OCI-LY1 (cell line): Measurements from ENCODE around the gene BCL2L13.
"Not testable (repeated sequence)": the region's sequence is repeated elsewhere in the genome, so short reads cannot be mapped to it uniquely, and the experiment has no call there.

Experiments
- EZH2 ChIP-seq: fragments of 200-600 bp; sonication (generic), shearing (Covaris generic); IDR thresholded peaks from 2 replicates; pipeline ENCODE4 v1.8.0; 2017; ENCODE audit warnings: borderline replicate concordance, mixed run types, mild to moderate bottlenecking, antibody characterized with exemption, low read length, moderate library complexity, mixed read lengths
- TF ChIP-seq, protein P1 (sequence below): fragments of 200-600 bp; sonication (generic), shearing (Covaris generic); IDR thresholded peaks from 2 replicates; pipeline ENCODE4 v1.5.1; 2017; ENCODE audit warnings: mild to moderate bottlenecking, antibody characterized with exemption, low read length, moderate library complexity, mixed read lengths

GRCh38 chr22:17763442-17763841 lies 124.9 kb downstream of the BCL2L13 start:
- TF ChIP-seq, protein P1, sequence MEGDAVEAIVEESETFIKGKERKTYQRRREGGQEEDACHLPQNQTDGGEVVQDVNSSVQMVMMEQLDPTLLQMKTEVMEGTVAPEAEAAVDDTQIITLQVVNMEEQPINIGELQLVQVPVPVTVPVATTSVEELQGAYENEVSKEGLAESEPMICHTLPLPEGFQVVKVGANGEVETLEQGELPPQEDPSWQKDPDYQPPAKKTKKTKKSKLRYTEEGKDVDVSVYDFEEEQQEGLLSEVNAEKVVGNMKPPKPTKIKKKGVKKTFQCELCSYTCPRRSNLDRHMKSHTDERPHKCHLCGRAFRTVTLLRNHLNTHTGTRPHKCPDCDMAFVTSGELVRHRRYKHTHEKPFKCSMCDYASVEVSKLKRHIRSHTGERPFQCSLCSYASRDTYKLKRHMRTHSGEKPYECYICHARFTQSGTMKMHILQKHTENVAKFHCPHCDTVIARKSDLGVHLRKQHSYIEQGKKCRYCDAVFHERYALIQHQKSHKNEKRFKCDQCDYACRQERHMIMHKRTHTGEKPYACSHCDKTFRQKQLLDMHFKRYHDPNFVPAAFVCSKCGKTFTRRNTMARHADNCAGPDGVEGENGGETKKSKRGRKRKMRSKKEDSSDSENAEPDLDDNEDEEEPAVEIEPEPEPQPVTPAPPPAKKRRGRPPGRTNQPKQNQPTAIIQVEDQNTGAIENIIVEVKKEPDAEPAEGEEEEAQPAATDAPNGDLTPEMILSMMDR = not testable (repeated sequence)
- not testable (repeated sequence) for TF ChIP-seq EZH2
